PFSK-1 (cell line): ENCODE data around the gene SERINC5.

Experiments
- FOXP2 ChIP-seq: optimal IDR thresholded peaks from 2 replicates; pipeline ENCODE3; 2011; ENCODE audit warnings: borderline replicate concordance, control low read depth, inconsistent platforms; ENCODE audit not compliant: insufficient read depth; ENCODE audit errors: extremely low read length, extremely low read depth
- POLR2AphosphoS5 ChIP-seq: IDR thresholded peaks from 2 replicates; pipeline ENCODE4 v1.6.1; 2012; ENCODE audit warnings: low read depth, mild to moderate bottlenecking, control low read depth, low read length, moderate library complexity
- SIN3A ChIP-seq: IDR thresholded peaks from 2 replicates; pipeline ENCODE4 v1.6.1; 2012; ENCODE audit warnings: mild to moderate bottlenecking, low read length, moderate library complexity, borderline replicate concordance; ENCODE audit not compliant: insufficient read depth
- TAF1 ChIP-seq: IDR thresholded peaks from 2 replicates; pipeline ENCODE4 v1.6.1; 2012; ENCODE audit warnings: low read length, control low read depth, borderline replicate concordance; ENCODE audit not compliant: insufficient read depth
- TF ChIP-seq, protein P1 (sequence below), 2 experiments: IDR thresholded peaks; 2 replicates each; pipeline versions ENCODE4 v1.6.1 to v1.8.0; 2011 to 2012; ENCODE audit warnings: low read depth in 2 of 2, low read length in 2 of 2, control low read depth in 1 of 2, inconsistent platforms in 1 of 2, mild to moderate bottlenecking in 1 of 2, moderate library complexity in 1 of 2; ENCODE audit not compliant: insufficient read depth in 1 of 2

SERINC5 gene

GRCh38 chr5:80206282-80206681 lies 49.6 kb downstream of the SERINC5 start:
- TF ChIP-seq POLR2AphosphoS5 (no peak), TAF1 (no peak), SIN3A (no peak)
- TF ChIP-seq, protein P1, sequence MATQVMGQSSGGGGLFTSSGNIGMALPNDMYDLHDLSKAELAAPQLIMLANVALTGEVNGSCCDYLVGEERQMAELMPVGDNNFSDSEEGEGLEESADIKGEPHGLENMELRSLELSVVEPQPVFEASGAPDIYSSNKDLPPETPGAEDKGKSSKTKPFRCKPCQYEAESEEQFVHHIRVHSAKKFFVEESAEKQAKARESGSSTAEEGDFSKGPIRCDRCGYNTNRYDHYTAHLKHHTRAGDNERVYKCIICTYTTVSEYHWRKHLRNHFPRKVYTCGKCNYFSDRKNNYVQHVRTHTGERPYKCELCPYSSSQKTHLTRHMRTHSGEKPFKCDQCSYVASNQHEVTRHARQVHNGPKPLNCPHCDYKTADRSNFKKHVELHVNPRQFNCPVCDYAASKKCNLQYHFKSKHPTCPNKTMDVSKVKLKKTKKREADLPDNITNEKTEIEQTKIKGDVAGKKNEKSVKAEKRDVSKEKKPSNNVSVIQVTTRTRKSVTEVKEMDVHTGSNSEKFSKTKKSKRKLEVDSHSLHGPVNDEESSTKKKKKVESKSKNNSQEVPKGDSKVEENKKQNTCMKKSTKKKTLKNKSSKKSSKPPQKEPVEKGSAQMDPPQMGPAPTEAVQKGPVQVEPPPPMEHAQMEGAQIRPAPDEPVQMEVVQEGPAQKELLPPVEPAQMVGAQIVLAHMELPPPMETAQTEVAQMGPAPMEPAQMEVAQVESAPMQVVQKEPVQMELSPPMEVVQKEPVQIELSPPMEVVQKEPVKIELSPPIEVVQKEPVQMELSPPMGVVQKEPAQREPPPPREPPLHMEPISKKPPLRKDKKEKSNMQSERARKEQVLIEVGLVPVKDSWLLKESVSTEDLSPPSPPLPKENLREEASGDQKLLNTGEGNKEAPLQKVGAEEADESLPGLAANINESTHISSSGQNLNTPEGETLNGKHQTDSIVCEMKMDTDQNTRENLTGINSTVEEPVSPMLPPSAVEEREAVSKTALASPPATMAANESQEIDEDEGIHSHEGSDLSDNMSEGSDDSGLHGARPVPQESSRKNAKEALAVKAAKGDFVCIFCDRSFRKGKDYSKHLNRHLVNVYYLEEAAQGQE (IDR thresholded peaks at IDR 0.05; ENCODE audit: insufficient read depth in 1 of 2, low read depth in 2 of 2, low read length in 2 of 2) = no peak

DNA sequence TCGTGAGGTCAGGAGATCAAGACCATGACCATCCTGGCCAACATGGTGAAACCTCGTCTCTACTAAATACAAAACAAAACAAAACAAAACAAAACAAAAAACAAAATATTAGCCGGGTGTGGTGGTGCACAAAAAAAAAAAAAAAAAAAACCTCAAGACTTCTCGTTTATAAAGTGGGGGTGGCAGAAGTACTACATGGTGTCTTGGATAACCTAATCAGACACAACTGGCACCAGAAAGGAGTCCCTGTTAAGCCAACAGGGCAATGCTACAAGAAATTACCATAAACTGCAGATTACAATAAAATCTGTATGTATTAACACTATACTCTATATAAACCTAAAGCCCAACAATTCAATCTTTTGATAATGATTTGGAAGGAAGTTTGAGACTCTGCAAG lies 50.0 kb downstream of the SERINC5 start:
- TF ChIP-seq SIN3A (no peak), FOXP2 (no peak), TAF1 (no peak), POLR2AphosphoS5 (no peak)
- TF ChIP-seq, protein P1 (IDR thresholded peaks at IDR 0.05; ENCODE audit: insufficient read depth in 1 of 2, low read depth in 2 of 2, low read length in 2 of 2) = no peak

DNA sequence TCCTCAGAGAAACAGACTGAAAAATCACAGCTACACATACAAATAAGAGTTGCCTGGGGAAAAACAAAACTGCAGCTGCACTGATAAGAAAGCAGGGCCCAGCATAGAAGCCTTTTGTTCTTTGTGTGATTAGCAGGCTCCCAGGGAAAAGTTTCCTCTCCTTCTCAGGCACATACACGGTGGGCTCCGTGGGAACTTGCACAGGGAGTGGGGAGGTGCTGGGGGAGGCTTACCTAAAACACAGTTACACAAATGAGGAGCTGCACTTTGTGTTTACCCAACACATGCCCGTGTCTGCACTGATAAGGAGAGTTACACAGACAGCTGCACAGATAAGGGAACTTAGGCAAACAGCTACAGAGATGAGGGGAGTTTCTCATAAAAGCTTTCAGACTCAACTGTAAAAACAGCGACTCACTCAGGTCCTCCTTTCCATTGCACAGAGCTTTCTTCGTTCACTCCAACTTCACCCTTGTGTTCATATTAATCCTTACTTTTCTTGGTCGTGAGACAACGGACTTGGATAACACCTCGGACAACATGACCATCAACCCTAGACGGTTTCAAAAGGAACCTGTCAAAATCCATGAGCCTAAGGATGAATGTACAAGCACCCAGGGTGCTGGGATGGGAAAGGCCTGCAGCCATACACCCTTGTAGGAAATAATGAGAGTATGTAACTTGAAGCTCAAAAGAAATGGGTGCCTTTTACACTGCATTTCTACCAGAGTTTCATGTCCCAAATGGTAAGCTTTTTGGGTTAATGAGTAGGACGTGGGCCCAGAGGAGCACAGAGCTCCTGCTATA lies 50.8 kb downstream of the SERINC5 start:
- TF ChIP-seq SIN3A (no peak), POLR2AphosphoS5 (no peak), TAF1 (no peak), FOXP2 (no peak)
- TF ChIP-seq, protein P1 (IDR thresholded peaks at IDR 0.05; ENCODE audit: insufficient read depth in 1 of 2, low read depth in 2 of 2, low read length in 2 of 2) = no peak

DNA sequence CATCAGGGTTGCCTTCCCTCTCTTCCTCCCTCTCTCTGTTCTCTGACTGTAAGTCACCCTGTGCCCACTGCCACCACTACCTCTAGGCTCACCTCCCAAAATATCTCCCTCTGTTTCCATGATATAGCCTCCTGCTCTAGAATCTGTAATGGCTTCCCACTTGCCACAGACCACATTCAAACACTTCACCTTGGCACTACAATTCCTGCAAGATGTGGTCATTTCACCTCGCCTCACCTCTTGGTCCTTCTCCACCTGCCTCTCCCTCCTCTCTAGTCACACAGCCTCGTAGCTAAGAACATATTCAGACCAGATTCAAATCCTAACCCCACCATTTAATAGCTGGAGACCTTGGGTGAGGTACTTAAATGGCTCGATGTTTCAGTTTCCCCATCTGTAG lies 56.9 kb downstream of the SERINC5 start:
- TF ChIP-seq, protein P1 (IDR thresholded peaks at IDR 0.05; ENCODE audit: insufficient read depth in 1 of 2, low read depth in 2 of 2, low read length in 2 of 2) = no peak
- TF ChIP-seq TAF1 (no peak), POLR2AphosphoS5 (no peak), FOXP2 (no peak)
